Measurements from ENCODE around the gene INPP5A.

GRCh38 chr10:132790934-132791829 is 253.6 kb downstream of the INPP5A start:
- no peak for TF ChIP-seq EP300 (IDR thresholded peaks at IDR 0.05; ENCODE audit: borderline replicate concordance in 1 of 2, control insufficient read depth in 1 of 2, low read depth in 2 of 2, low read length in 2 of 2)
- no peak for TF ChIP-seq SIN3A (IDR thresholded peaks at IDR 0.05; ENCODE audit: low read depth, low read length)
- TF ChIP-seq RBBP5 (conservative IDR thresholded peaks at IDR 0.05), result no peak
- no peak for TF ChIP-seq CTCF (IDR thresholded peaks at IDR 0.05 in 2 of 3, conservative IDR thresholded peaks at IDR 0.05 in 1 of 3; ENCODE audit: control insufficient read depth in 2 of 3, extremely low read depth in 1 of 3, insufficient read depth in 1 of 3, low read depth in 3 of 3, low read length in 3 of 3)
- no peak for TF ChIP-seq SREBF2 (IDR thresholded peaks at IDR 0.05; ENCODE audit: low read length)

All from GM12878 (cell line).